ENCODE results near the gene SPAG8.
A peak's percentile ranks its signal among the peaks of the same experiment; 100 is the strongest.

Gene SPAG8

GRCh38 chr9:35811381-35812024 is 559 bp downstream of the SPAG8 start:
- DNase-seq (ENCODE audit: extremely low read depth in 1 of 2, low read depth in 1 of 2): no peak

DNA sequence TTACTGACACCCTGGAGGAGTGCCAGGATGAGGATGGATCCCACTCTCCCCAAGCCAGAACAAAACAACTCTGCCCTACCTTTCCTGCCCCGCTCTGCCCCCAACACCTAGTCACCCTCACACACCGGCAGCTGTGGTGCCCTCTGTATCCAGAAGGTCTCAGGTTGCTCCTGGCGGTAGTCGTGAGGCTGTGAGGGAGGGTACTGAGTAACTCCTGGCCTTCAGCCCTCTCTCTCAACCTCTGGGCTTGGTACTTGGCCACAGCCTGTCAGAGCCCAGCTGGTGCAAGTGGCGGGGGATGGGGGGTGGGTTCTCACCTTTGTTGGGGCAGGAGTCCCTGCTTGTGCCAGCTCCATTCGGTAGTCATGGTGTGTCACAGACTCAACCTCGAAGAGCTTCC is 1.9 kb downstream of the SPAG8 start:
- DNase-seq (ENCODE audit: extremely low read depth in 1 of 2, low read depth in 1 of 2): no peak

GRCh38 chr9:35808433-35808832 is 3.6 kb downstream of the SPAG8 start:
- no peak for DNase-seq (ENCODE audit: extremely low read depth in 1 of 2, low read depth in 1 of 2)

DNA sequence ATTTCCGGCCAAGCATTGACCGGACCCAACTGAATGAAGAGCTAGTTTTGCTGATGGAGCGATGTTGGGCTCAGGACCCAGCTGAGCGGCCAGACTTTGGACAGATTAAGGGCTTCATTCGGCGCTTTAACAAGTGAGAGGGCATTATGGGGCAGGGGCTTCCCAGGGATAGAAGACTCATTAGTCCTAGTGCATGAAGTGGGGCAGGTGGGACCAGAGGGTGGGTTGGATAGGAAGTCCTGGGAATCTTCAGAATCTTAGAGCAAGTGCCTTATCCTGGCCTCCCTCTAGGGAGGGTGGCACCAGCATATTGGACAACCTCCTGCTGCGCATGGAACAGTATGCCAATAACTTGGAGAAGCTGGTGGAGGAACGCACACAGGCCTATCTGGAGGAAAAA is 6.0 kb downstream of the SPAG8 start:
- DNase-seq (ENCODE audit: extremely low read depth in 1 of 2, low read depth in 1 of 2): no peak

DNA sequence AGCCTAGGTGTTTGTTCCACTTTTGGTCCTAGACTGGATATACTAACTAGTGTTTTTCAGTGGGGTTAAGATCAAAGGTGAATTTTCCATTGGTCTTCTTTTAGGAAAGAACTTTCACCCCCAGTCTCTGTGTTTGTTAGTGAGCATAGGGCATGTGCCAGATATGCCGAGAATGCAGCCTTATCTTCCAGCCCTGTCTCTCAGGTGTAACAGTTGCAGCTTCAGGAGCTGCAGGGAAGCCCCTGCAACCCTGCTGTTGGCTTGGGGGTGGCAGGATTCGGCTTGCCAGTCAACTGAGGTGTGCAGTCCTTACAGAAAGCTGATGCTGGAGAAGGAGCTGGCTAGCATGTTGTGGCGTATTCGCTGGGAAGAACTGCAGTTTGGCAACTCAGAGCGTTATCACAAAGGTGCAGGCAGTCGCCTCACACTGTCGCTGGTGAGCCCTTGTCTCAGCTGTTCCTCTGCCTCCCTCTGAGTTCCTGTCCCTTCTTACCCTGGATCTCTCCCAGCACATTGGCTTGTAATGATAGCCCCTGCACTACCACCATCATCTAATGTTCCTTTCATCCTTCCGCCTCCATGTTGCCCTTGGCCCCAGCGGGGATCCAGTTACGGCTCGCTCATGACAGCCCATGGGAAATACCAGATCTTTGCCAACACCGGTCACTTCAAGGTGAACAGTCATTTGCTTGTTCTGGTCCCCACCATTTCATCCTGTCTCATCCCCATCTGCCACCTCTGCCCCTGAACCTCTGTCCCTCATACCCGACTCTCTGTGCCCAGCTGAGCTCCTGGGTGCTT is 10.5 kb downstream of the SPAG8 start:
- DNase-seq (ENCODE audit: extremely low read depth in 1 of 2, low read depth in 1 of 2): no peak

DNA sequence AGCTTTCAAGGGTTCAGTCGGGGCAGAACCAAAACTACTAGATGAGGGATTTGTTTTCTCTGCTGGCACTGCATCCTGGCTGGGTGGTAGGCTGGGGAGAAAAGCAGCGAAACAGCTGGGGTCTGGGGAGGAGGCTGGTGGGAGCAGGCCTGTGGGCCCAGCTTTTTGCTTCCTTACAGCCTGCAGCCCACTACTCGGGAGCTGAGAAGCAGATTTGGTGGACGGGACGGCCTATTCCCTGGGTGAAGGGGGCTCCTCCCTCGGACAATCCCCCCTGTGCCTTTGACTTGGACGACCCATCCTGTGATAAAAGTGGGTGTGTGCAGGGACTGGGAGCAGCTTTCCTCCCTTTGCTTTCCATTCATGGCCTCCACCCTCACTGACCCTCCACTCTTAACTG is 11.5 kb downstream of the SPAG8 start:
- no peak for DNase-seq (ENCODE audit: extremely low read depth in 1 of 2, low read depth in 1 of 2)

DNA sequence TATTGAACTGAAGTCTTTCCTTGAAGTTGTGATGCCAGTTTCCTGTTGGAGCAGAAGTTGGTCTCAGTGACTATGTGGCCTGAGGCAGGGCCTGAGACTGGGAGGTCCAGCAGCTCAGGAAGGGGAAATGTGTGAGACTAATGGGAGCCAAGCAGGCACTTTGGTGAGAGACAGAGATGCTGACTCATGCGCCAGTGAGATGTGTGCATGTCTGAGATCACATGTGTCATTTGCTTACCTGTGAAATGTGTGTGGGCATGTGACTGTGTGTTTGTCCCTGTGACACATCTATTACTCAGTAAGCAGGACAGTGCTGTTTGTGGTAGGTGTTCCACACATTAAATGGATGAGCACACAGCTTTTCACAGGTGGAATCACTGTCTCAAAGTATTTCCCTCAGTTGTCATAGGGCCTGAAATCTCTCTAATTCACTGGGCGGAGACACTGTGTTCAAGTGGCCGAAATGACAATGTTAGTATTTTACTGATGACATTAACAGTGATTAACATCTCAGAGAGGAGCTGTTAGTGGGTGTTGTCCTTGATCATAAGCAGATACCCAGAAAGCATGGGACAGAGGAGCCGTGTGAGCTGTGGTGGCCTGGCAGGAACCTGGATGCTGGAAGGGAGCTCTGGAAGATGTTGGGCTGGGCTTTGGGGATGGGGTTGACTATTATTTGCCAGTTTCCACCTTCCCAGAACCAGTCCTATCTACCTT is 13.2 kb downstream of the SPAG8 start:
- DNase-seq (ENCODE audit: extremely low read depth in 1 of 2, low read depth in 1 of 2): no peak

DNA sequence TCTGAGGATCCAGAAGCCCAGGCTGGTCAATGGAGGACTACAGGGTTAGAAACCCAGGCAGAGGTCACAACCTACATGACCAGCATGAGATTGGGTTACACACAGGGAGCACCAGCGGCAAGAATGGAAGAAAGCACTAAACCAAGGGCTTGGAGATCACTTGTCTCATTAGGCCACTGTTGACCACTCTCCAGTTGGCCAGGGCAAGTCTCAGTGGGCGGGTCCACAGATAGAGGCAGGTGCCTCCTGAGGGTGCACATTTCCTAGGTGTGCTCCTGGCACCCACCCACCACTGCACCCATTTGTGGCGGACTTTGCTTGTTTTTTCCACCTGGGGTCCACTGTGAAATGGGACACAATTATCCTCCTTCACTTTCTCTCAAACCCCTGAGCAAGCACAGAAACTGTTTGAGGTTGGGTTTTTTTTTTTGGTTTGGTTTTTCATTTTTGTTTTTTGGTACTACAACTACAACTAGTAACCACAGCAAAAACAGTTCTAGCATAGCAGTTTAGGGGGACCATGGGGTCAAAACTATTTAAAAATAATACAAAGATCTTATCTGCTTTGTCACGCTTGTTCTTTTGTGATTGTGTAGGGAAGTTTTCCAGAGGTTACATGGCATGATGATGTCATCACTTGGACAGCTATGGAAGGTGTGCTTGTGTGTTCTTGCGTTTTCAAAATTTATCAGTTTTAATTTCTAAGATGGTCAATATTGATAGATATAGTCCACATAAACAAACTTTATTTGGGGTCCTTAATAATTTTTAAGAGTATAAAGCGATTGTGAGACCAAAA is 14.6 kb downstream of the SPAG8 start:
- DNase-seq (ENCODE audit: extremely low read depth in 1 of 2, low read depth in 1 of 2): no peak

- no peak for DNase-seq (ENCODE audit: extremely low read depth in 1 of 2, low read depth in 1 of 2)
Measured at GRCh38 chr9:35795695-35796094, 16.4 kb downstream of the SPAG8 start.

GRCh38 chr9:35793461-35793860 is 18.6 kb downstream of the SPAG8 start:
- DNase-seq (ENCODE audit: extremely low read depth in 1 of 2, low read depth in 1 of 2): no peak

DNA sequence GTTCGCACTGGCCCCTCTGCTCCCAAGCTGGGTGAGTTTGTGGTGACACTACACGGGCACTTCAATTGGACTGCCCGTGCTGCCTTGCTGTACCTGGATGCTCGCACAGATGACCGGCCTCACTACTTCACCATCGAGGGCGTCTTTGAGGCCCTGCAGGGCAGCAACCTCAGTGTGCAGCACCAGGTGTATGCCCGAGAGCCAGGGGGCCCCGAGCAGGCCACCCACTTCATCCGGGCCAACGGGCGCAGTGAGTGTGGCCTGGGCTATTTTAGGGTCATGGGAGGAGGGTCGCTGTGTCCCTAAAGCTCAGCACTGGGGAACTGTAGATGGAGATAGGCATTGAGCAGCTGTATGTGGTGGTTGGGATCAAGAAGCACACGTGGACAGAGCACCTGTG is 19.2 kb downstream of the SPAG8 start:
- DNase-seq (ENCODE audit: extremely low read depth in 1 of 2, low read depth in 1 of 2): no peak

DNA sequence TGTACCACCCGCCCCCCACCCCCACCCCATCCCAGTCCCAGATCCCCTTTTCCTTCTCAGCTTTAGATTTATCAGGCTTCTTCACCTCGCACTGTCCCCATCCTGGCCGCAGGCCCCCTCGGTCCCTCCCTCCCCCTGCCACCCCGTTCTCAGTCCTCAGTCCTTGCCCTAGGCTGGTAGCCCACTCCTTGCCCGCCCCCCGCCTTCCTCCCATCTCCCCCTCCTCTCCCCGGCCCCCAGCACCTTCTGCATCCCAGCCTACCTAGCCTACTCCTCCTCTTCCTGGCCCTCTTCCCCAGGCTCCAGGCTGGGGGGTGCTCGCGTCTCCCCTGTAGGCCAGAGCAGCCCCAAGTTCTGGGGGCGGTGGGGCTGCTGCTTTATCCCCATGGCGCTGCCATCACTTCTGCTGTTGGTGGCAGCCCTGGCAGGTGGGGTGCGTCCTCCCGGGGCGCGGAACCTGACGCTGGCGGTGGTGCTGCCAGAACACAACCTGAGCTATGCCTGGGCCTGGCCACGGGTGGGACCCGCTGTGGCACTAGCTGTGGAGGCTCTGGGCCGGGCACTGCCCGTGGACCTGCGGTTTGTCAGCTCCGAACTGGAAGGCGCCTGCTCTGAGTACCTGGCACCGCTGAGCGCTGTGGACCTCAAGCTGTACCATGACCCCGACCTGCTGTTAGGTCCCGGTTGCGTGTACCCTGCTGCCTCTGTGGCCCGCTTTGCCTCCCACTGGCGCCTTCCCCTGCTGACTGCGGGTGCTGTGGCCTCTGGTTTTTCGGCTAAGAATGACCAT is 19.8 kb downstream of the SPAG8 start:
- DNase-seq (ENCODE audit: extremely low read depth in 1 of 2, low read depth in 1 of 2): no peak

DNA sequence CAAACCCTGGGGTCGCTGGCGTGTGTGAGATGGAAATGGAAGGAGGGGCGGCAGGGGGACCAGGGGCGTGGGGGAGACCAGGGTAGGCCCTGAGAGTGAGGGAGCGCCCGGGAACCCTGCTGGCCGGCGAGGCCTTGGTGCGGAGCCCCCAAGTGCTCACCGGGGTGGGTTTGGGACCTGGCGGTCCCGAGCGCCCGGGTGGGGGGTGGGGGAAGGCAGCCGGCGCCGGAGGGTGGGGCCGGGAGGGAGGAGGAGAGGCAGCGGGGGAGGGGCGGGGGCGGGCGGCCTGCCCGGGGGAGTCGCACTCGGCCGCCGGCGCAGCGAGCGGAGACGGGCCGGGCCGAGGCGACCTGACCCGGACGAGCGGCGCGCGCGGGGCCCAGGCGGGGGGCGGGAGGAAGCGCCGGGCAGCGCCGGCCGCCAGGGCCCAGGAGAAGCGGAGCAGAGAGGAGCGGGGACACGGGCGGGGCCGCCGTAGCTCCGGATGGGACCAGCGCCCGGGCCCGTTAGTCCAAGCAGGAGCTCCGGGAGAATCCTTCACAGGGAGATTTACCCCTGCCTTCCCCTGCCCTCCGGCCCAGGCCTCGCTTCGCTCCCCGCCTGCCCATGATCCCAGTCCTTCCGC is 20.7 kb downstream of the SPAG8 start, which contains the start of gene NPR2:
NPR2 (plus strand) TSS at position 295 of the 625 bp plus-strand sequence. CDS start 818 bp downstream, outside the sequence.
- no peak for DNase-seq (ENCODE audit: extremely low read depth in 1 of 2, low read depth in 1 of 2)

DNA sequence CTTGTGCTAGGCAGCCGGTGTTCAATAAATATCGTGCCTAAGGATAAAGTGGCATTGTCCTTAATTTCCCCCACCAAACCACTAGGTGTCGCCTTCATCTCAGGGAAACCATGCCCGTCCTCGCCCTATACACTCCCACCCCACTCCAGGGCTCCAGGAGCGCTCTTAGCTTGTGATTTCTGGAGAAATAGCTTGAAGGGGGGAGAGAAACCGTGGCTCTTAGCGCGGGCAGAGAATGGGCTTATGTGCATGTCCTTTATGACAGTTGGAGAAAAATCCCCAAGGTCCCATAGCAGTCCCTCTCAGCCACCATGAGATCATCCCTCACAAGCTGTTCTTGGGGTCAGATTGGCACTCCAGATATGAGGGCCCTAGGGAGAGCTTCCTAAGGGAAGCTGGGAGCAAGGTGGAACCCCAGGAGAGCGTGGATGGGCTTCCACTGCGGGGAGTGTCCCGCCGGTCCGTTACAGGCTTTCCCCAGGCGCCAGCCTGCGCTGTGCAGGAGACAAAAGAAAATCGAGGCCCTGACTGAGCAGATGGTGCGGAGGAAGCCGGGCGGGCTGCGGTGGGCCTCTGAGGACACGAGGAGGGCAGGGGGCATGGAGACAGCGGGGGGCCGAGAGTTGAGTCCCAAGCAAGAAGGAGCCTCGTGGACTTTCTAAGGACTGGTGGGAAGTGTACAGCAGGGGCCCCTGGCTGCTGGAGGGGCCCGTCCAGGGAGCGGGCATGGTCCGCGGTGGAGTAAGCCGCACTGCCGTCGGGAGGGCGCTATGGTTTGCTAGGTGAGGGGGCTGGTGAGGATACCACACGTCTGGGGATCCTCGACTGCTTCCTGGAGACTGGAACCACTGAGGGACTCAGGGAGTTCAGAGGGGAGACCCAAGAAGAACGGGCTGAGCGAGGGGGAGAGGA is 21.4 kb downstream of the SPAG8 start:
- DNase-seq (ENCODE audit: extremely low read depth in 1 of 2, low read depth in 1 of 2): peak; percentile 18 to 24

GRCh38 chr9:35790025-35790384 is 22.1 kb downstream of the SPAG8 start:
- DNase-seq (ENCODE audit: extremely low read depth in 1 of 2, low read depth in 1 of 2): no peak

DNA sequence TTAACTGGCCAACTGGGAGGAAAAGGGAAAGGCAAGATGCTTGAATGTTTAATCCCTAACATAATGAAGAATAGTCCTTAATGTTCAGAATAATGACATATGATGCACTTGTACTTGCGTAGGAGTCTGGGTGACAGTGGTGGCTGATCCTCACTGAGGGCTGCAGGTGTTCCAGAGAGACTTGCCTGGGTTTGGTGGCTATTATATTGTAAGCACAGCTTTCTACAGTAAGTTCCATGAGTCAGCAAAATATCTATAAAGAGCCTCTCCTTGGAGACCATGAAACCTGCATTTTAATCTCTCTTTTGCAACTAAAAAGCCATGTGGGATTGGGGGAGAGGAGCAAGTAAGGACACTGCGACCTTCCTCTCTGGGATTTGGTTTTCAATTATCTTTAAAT is 22.5 kb downstream of the SPAG8 start:
- no peak for DNase-seq (ENCODE audit: extremely low read depth in 1 of 2, low read depth in 1 of 2)

DNA sequence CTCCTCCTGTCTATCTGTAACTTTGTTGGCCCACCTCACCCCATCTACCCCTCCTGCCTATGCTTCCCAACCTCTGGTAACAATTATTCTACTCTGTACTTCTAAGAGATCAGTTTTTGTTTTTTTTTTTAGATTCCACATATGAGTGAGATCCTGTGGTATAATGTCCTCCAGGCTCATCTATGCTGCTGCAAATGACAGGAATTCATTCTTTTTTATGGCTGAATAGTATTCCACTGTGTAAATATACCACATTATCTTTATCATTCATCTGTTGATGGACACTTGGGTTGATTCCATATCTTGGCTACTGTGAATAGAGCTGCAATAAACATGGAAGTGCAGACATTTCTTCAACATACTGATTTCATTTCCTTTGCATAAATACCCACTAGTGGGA is 28.6 kb downstream of the SPAG8 start:
- no peak for DNase-seq (ENCODE audit: extremely low read depth in 1 of 2, low read depth in 1 of 2)

DNA sequence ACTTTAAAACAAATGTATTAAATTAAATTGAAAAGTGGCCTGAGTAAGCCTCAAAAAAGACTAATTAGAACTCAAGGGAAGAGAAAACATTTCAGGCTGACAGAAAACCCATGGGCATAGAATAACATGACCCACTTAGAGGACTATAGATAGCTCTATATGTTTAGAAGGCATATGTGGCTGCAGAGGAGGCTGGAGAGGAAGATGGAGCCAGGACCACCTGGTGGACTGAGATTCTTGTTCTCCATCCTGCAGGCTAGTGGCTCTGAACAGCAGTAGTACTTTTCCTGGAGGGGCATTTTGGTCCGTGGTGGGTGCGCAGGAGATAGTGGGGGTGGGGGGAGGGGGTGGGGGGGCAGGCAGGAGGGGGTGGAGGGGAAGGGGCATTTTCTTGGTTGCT is 31.0 kb downstream of the SPAG8 start:
- DNase-seq (ENCODE audit: extremely low read depth in 1 of 2, low read depth in 1 of 2): no peak

DNA sequence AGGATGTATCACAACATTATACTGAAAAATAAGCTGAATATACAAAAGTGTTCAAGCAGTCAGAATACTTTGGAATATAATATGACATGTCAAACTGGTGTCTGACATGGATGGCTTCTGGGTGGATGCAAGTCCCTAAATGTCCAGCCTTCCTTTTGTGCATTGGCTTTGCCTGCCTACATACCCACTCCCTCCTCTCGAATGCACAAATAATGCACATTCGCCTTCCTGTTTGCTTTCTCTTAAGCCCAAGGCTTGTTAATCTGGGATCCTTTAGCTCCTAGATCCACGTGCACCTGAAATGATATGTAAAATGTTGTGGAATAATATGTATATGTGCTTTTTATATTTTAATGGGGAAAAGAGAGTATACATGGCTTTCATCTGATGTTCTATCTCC is 33.6 kb downstream of the SPAG8 start:
- DNase-seq (ENCODE audit: extremely low read depth in 1 of 2, low read depth in 1 of 2): no peak

Measured in activated CD8-positive, alpha-beta memory T cell treated with anti-CD3 and anti-CD28 coated beads for 1 hour (primary cell).